ENCODE measurements around the gene ANXA9.

- no peak for TF ChIP-seq REST (IDR thresholded peaks at IDR 0.05; ENCODE audit: insufficient read depth in 1 of 2, low read depth in 2 of 2, low read length in 2 of 2)
- TF ChIP-seq POLR2AphosphoS5 (IDR thresholded peaks at IDR 0.05; ENCODE audit: low read depth, low read length): no peak; the same call in 1 of the 2 replicates
- no peak for TF ChIP-seq SIN3A (IDR thresholded peaks at IDR 0.05; ENCODE audit: borderline replicate concordance, insufficient read depth, low read length)
- TF ChIP-seq FOXP2 (optimal IDR thresholded peaks at IDR 0.05; ENCODE audit: borderline replicate concordance, extremely low read depth, extremely low read length, insufficient read depth): no peak
- TF ChIP-seq TAF1 (IDR thresholded peaks at IDR 0.05; ENCODE audit: borderline replicate concordance, insufficient read depth, low read length): no peak
Observed at GRCh38 chr1:150966011-150966410, 16.1 kb upstream of the ANXA9 start.

Data from PFSK-1 (cell line).